Liver (tissue), 9 donors: Measurements from ENCODE around the gene RBM33. TPM values are rescaled to one million over a fixed set of nuclear protein-coding genes. Genes with fewer than 3 reads are reported as not detected.
A peak's percentile ranks its signal among the peaks of the same experiment; 100 is the strongest.

Source experiments
- DNase-seq: peaks from one replicate; pipeline ENCODE4 v3.0.0-alpha.2; 2017; ENCODE audit warnings: low spot score
- H3K27ac ChIP-seq, 2 donors: one replicate each; pipeline ENCODE4 v1.7.0; 2013; ENCODE audit warnings: inconsistent platforms in 2 of 2, low read length in 2 of 2, control low read depth in 1 of 2, low read depth in 1 of 2, mild to moderate bottlenecking in 1 of 2
- H3K27me3 ChIP-seq, 4 donors: one replicate each; pipeline versions ENCODE4 v1.6.1 to v1.7.0; 2013; ENCODE audit warnings: low read length in 3 of 4, inconsistent platforms in 1 of 4, mild to moderate bottlenecking in 1 of 4, moderate library complexity in 1 of 4; ENCODE audit not compliant: control insufficient read depth in 4 of 4, insufficient read depth in 4 of 4
- H3K36me3 ChIP-seq, 4 donors: one replicate each; pipeline versions ENCODE4 v1.6.1 to v1.7.0; 2013; ENCODE audit warnings: low read length in 3 of 4, mild to moderate bottlenecking in 3 of 4, low read depth in 1 of 4, moderate library complexity in 1 of 4; ENCODE audit not compliant: control insufficient read depth in 4 of 4, insufficient read depth in 3 of 4
- H3K4me1 ChIP-seq, 4 donors: one replicate each; pipeline versions ENCODE4 v1.6.1 to v1.7.0; 2013; ENCODE audit warnings: low read length in 3 of 4, mild to moderate bottlenecking in 3 of 4, moderate library complexity in 1 of 4; ENCODE audit not compliant: control insufficient read depth in 4 of 4, insufficient read depth in 4 of 4
- H3K4me3 ChIP-seq, 3 donors: one replicate each; pipeline versions ENCODE4 v1.6.1 to v1.7.0; 2013; ENCODE audit warnings: low read length in 3 of 3, control low read depth in 1 of 3, low read depth in 1 of 3, mild to moderate bottlenecking in 1 of 3
- H3K9ac ChIP-seq, 2 donors: one replicate each; pipeline ENCODE4 v1.7.0; 2013; ENCODE audit warnings: low read length in 2 of 2, mild to moderate bottlenecking in 2 of 2, moderate library complexity in 2 of 2, control low read depth in 1 of 2, low read depth in 1 of 2
- H3K9me3 ChIP-seq, 4 donors: one replicate each; pipeline versions ENCODE4 v1.6.1 to v1.7.0; 2013; ENCODE audit warnings: low read length in 3 of 4; ENCODE audit not compliant: control insufficient read depth in 4 of 4
- ATF3 ChIP-seq: IDR thresholded peaks from 2 replicates; pipeline ENCODE4 v1.6.1; 2016; ENCODE audit warnings: antibody characterized with exemption
- CTCF ChIP-seq: fragments of 150-350 bp; IDR thresholded peaks from 2 replicates; pipeline ENCODE4 v1.5.1; 2017; ENCODE audit warnings: improper control_type of control experiment, low read depth, low read length; ENCODE audit not compliant: missing input control
- EGR1 ChIP-seq, 2 donors: IDR thresholded peaks; 2 replicates each; pipeline ENCODE4 v1.6.1; 2016 to 2018; ENCODE audit warnings: antibody characterized with exemption in 2 of 2, low read depth in 2 of 2
- HNF4G ChIP-seq: IDR thresholded peaks from 2 replicates; pipeline ENCODE4 v1.6.1; 2016; ENCODE audit warnings: antibody characterized with exemption
- RXRA ChIP-seq, 2 donors: IDR thresholded peaks; 2 replicates each; pipeline ENCODE4 v1.6.1; 2017 to 2018; ENCODE audit warnings: antibody characterized with exemption in 2 of 2, mild to moderate bottlenecking in 1 of 2
- SP1 ChIP-seq: IDR thresholded peaks from 2 replicates; pipeline ENCODE4 v1.6.1; 2018; ENCODE audit warnings: antibody characterized with exemption, mild to moderate bottlenecking
- TAF1 ChIP-seq: conservative IDR thresholded peaks from 2 replicates; pipeline ENCODE4 v1.6.1; 2016; ENCODE audit warnings: antibody characterized with exemption, mild to moderate bottlenecking
- YY1 ChIP-seq: IDR thresholded peaks from 2 replicates; pipeline ENCODE4 v1.6.1; 2016; ENCODE audit warnings: antibody characterized with exemption, mild to moderate bottlenecking
- WGBS: extraction: QIAGEN DNeasy Blood & Tissue Kit; methylation state at CpG from one replicate; pipeline ENCODE4 v1.1.7; 2013; 5-methylcytosine and 5-hydroxymethylcytosine counted together
- polyA plus RNA-seq, 2 donors: library from polyadenylated mRNA; stranded (reverse) in 1 of 2; unstranded in 1 of 2; fragments of 200-250 nt in 1 of 2; fragments of >200 nt in 1 of 2; fragmentation: Nextera tagmentation in 1 of 2; extraction: Ambion mirVana in 1 of 2; gene quantifications; one replicate each; pipeline versions ENCODE4 v1.2.1 to v1.2.3, GENCODE V29; 2013 to 2015
- total RNA-seq, 2 donors: library from RNA; depleted of rRNA; stranded (reverse); fragments of >200 nt; gene quantifications; one replicate each; pipeline ENCODE4 v1.2.3, GENCODE V29; 2014
- TF ChIP-seq, protein P1 (sequence below): IDR thresholded peaks from 2 replicates; pipeline ENCODE4 v1.6.1; 2016; ENCODE audit warnings: antibody characterized with exemption
- TF ChIP-seq, protein P2 (sequence below): IDR thresholded peaks from 2 replicates; pipeline ENCODE4 v1.6.1; 2016; ENCODE audit warnings: antibody characterized with exemption
- donor health status: healthy.
- donor health status: healthy.
- donor health status: healthy.
- donor health status: healthy.
- donor health status: healthy.

RBM33 gene
- total and polyA plus RNA-seq, 4 donors, result 7.8 to 48.9 (median 28.2) TPM

DNA sequence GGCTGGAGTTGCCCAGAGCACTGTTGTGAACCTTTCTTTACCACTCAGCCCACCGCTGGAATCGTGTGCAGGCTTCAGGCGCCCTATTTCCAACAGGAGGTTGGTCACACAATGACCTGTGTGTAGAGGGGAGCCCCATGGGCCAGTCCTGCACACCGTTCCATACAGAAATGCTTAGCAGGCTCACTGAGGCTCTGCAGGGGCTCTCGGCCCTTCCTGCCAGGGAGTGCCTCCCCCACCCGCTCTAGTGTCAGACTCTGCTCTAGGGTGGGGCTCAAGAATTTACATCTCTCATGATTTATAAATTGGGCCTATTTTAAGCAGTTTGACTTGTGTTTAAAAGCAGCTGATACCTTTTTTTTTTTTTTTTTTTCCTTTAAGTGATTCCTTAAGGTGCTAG lies 125.8 kb downstream of the RBM33 start:
- Histone ChIP-seq H3K4me1 (no peaks in the 10 kb centered on the region), H3K9ac (no peak overlapping the region), H3K27me3 (no peaks in the 10 kb centered on the region), H3K27ac (no peak overlapping the region), H3K9me3 (no peaks in the 10 kb centered on the region), H3K4me3 (no peak overlapping the region), H3K36me3 (peaks cover 25 to 73% (median 53%) of the 10 kb centered on the region in 4 donors)
- DNase-seq, result peak; percentile 22
- TF ChIP-seq YY1 (no peak), TAF1 (no peak), SP1 (no peak), RXRA (IDR thresholded peaks at IDR 0.05) (no peak), EGR1 (IDR thresholded peaks at IDR 0.05; ENCODE audit: low read depth in 2 of 2) (no peak)
- TF ChIP-seq, protein P1, sequence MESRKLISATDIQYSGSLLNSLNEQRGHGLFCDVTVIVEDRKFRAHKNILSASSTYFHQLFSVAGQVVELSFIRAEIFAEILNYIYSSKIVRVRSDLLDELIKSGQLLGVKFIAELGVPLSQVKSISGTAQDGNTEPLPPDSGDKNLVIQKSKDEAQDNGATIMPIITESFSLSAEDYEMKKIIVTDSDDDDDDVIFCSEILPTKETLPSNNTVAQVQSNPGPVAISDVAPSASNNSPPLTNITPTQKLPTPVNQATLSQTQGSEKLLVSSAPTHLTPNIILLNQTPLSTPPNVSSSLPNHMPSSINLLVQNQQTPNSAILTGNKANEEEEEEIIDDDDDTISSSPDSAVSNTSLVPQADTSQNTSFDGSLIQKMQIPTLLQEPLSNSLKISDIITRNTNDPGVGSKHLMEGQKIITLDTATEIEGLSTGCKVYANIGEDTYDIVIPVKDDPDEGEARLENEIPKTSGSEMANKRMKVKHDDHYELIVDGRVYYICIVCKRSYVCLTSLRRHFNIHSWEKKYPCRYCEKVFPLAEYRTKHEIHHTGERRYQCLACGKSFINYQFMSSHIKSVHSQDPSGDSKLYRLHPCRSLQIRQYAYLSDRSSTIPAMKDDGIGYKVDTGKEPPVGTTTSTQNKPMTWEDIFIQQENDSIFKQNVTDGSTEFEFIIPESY, result no peak
- 87% methylated on average over 6 of the region's 6 CpGs for WGBS

- WGBS, result 97% methylated on average over 4 of the region's 4 CpGs
Measured at GRCh38 chr7:155773531-155773930, 129.1 kb downstream of the RBM33 start.

DNA sequence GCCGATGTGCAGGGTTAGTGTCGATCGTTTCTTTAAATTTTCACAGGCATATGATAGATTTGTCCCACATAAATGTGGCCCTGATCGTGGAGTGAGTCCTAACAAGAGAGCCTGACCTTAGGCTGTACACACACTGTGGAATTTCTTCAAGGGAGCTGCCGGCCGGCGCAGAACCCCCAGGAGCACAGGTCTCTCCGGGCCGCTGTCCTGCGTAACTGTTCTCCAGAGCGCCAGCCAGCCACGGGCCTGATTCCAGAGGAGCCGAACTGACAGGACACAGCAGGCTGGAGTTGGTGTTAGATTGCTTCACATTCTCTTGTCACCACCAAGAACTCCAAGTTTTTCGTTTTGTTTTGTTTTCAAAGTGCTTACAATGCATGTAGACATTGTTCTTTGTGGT lies 130.5 kb downstream of the RBM33 start:
- no peak overlapping the region for H3K4me3 ChIP-seq
- H3K27ac ChIP-seq, result no peak overlapping the region
- 92% methylated on average over 14 of the region's 14 CpGs for WGBS
- no peak for DNase-seq
- H3K27me3 ChIP-seq, result no peaks in the 10 kb centered on the region
- H3K9me3 ChIP-seq, result no peaks in the 10 kb centered on the region
- H3K4me1 ChIP-seq, result no peaks in the 10 kb centered on the region
- peaks cover 14 to 71% (median 35%) of the 10 kb centered on the region in 4 donors for H3K36me3 ChIP-seq
- H3K9ac ChIP-seq, result no peak overlapping the region
- TF ChIP-seq HNF4G, result no peak
- no peak for TF ChIP-seq YY1
- no peak for TF ChIP-seq CTCF
- TF ChIP-seq ATF3, result no peak
- no peak for TF ChIP-seq RXRA (IDR thresholded peaks at IDR 0.05)
- TF ChIP-seq, protein P2, sequence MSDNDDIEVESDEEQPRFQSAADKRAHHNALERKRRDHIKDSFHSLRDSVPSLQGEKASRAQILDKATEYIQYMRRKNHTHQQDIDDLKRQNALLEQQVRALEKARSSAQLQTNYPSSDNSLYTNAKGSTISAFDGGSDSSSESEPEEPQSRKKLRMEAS, result no peak
- TF ChIP-seq EGR1 (IDR thresholded peaks at IDR 0.05; ENCODE audit: low read depth in 2 of 2), result no peak
- TF ChIP-seq, protein P1, result no peak

More at GRCh38 chr7:155773531-155773930, 129.1 kb downstream of the RBM33 start:
- no peak for TF ChIP-seq YY1
- TF ChIP-seq HNF4G, result no peak
- TF ChIP-seq, protein P2, result no peak
- H3K4me1 ChIP-seq, result no peaks in the 10 kb centered on the region
- no peak overlapping the region for H3K4me3 ChIP-seq
- DNase-seq, result no peak
- H3K27ac ChIP-seq, result no peak overlapping the region
- no peaks in the 10 kb centered on the region for H3K9me3 ChIP-seq
- H3K36me3 ChIP-seq, result peaks cover 17 to 70% (median 44%) of the 10 kb centered on the region in 4 donors
- no peaks in the 10 kb centered on the region for H3K27me3 ChIP-seq
- no peak overlapping the region for H3K9ac ChIP-seq
